Activated T-cell treated with anti-CD3 and anti-CD28 coated beads for 24 hours (primary cell): ENCODE results near the gene CYBRD1.
"Not testable (repeated sequence)": the region's sequence is repeated elsewhere in the genome, so short reads cannot be mapped to it uniquely, and the experiment has no call there.

Source experiments
- DNase-seq: peaks from one replicate; pipeline ENCODE4 v3.0.0-alpha.2; 2020; ENCODE audit warnings: low read depth

Gene CYBRD1

DNA sequence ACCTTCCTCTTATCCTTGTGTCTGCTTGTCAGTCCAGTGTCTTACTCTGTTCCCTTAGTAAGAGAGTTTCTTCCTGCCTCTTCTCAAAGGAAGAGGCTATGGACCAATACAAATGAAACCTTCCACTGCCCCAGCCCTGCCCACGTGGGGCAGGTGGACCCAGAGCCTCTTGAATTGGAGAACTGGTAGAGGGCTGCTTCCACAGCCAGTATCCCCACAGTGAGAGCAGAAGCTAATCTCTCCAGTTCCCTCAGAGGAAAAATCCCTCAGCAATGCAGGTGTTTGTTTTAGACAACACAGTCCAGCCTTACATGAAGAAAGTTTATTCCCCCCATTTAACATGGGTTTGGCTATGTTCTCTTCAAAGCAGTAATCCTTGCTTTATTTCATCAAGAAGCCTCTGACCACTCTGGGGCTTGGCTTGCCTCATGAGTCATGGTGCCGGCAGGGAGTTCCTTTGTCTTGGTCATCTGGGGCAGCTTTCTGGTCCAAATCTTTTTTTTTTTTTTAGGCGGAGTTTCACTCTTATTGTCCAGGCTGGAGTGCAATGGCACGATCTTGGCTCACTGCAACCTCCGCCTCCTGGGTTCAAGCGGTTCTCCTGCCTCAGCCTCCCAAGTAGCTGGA, 6.5 kb upstream of the CYBRD1 start:
- no peak for DNase-seq

DNA sequence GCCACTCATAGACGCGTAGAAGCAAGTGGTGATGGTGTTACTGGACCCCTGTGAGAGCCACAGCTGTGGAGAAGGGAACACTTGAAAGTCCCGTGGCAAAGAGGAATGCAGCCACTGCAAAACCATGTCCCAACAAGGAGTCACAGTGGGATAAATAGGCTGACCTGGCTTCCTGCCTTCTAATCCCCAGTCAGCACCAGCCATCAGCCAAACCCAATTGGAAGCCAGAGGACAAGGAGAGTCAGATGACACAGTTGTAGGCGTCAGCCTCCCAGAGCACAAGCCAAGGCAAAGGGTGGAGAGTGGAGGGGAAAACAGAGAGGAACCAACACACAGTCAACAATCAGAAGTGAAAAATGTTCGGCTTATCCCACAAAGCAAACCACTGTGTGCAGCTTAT, 5.5 kb upstream of the CYBRD1 start:
- DNase-seq = no peak

DNA sequence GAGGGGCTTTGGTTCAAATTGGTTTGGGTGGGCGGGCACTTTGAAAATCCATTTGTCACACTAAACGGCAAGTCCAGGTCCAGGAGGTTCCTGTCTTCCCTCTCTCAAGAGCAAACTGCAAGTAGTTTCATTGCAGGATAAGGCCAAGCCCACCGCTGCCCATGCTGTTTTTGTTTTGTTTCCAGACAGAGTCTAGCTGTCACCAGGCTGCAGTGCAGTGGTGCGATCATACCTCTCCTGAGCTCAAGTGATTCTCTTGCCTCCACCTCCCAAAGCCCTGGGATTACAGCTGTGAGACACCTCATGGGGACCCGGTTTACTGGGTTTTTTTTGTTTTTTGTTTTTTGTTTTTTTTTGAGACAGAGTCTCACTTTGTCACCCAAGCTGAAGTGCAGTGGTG, 1.8 kb upstream of the CYBRD1 start:
- no peak for DNase-seq

- DNase-seq = no peak
Measured at GRCh38 chr2:171521361-171522051, 768 bp upstream of the CYBRD1 start.

- DNase-seq = no peak
Measured at GRCh38 chr2:171522788-171523087, 464 bp downstream of the CYBRD1 start.

DNA sequence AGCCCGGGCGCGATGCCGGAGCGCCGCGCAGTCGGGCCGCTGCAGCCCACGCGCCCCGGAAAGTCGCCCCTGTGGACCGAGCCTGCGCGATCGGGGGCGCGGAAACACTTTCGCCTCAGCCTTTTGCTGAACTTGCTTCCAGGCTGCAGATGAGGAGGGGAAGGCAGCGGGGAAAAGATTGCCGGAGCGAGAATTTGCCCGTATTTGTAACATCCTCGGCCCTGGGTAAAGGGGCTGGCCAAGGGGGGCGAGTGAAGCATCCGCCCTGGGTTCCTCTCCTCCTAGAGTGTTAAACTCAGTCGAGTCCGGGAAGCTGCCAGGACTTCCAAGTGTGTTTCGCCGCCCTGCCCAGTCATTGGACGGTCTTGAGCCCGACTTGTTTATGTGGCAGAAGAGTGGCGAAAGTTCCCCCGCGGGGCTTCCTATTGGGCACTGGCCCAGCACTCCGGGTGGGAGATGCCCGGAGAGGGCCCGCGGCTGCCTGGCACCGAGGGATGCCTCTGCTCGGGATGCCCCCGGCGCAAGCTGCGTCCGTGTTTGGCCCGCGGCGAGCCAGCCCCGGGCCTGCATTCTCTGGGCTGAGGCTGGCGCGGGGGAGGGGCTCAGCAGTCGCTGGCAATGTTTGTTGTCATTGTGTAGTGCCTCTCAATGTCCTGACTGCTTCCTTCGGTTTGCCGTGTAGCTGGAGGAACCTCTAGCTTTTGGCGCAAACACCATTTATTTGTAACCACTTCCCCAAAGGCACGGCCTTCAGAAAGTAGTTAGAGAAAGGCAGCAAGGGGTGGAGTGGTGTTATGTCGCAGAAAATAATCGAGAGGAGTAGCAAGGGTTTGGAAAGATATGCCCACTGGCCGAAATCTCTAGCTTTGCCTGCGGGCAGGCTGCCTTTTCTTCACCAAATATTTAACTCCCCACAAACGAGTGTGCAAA, 1.1 kb downstream of the CYBRD1 start:
- no peak for DNase-seq

DNA sequence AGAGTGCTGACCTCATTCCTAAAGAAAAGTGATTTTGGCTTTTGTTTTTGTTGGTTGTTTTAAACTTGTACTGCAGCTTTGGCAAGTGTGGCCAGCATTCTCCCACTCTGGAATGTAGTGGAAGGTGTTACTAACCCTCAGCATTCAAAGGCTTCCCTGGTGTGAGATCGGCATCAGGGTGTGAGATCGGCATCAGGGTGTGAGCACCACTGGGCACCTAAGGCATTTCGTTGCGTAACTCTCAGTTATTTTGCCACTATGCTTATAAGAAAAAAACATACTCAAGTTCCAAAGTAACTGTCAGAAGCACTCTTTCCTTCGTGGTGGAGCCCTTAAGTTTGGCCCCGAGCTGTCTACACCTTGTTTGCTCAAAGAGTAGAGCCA, 1.7 kb downstream of the CYBRD1 start:
- no peak for DNase-seq

GRCh38 chr2:171529914-171530313, 7.6 kb downstream of the CYBRD1 start:
- no peak for DNase-seq

GRCh38 chr2:171530378-171530777, 8.1 kb downstream of the CYBRD1 start:
- DNase-seq = no peak

- not testable (repeated sequence) for DNase-seq
Measured at GRCh38 chr2:171530859-171531258, 8.6 kb downstream of the CYBRD1 start.

GRCh38 chr2:171531291-171531690, 9.0 kb downstream of the CYBRD1 start:
- no peak for DNase-seq

DNA sequence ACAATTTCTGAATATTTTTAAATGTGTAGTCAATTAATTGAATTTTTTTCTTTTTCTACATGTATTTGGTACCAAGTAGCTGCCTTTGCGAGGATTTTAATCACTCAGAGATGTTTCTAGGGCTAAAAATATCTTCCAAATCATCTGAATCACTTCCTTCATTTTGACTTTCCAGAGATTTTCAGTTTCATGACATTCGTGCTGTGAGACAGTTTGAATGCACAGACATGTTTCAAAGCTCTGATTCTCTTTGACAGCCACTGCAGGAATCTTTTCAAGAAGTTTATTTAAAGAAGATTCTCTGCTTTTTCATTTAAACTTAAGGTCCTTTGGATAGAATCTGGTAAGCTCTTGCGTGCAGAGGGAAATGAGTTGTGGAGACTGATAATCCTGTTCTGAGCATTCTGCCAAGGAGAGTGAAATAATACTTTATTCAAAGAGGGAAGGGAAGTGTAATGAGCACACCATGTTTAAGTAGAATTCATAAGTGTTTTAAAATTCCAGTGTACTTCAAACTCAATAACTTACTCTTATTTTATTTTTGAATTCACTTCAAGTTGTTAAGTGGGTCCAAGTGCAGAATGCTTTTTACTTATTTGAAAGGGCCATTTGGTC, 9.7 kb downstream of the CYBRD1 start:
- DNase-seq = no peak

DNA sequence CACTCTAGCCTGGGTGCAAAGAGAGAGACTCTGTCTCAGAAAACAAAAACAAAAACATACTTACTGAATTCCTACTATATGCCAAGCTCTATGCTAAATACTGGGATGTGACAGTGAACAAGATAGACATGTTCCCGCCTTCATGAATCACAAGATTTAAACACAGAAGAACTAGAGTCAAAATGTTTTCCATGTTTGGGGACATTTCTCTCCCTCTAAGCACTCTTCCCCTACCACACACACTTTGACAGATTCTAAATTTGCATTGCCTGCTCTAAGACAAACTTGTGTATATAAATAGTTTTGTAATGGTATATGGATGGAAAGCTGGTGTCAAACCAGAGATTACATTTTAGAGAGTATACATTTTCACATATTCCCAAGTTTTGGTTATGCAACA, 11.1 kb downstream of the CYBRD1 start:
- no peak for DNase-seq

DNA sequence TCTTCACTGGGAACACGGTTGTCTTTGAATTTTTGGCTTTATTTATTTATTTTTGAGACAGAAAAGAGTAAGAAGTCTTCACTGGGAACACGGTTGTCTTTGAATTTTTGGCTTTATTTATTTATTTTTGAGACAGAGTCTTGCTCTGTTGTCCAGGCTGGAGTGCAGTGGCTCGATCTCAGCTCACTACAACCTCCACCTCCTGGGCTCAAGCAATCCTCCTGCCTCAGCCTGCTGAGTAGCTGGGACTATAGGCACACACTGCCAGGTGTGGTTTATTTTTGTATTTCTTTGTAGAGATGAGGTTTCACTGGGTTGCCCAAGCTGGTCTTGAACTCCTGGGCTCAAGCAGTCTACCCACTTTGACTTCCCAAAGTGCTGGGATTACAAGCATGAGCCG, 13.3 kb downstream of the CYBRD1 start:
- DNase-seq = not testable (repeated sequence)

GRCh38 chr2:171540437-171540836, 18.2 kb downstream of the CYBRD1 start:
- DNase-seq = no peak

DNA sequence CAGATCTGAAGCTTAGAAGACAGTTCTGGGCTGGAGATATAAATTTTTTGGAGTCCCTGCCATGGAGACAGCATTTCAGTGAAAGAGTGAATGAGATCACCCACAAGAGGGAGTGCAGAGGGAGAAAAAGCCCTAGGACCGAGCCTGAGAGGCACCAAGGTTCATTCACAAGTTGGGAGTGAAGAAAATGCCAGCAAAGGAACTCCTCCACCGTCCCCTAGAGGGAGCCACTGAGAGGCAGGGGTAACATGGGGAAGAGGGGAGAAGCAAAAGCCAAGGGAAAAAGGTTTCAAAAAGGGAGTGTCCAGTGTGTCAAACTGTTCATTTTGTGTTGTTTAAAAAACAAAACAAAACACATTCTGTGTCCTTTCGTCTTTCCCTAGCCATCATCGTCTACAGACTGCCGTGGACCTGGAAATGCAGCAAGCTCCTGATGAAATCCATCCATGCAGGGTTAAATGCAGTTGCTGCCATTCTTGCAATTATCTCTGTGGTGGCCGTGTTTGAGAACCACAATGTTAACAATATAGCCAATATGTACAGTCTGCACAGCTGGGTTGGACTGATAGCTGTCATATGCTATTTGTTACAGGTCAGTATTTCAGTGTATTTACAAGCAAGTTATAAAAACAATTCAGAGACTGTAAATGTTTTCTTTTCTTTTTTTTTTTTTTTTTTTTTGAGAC, 19.1 kb downstream of the CYBRD1 start:
- DNase-seq = no peak

DNA sequence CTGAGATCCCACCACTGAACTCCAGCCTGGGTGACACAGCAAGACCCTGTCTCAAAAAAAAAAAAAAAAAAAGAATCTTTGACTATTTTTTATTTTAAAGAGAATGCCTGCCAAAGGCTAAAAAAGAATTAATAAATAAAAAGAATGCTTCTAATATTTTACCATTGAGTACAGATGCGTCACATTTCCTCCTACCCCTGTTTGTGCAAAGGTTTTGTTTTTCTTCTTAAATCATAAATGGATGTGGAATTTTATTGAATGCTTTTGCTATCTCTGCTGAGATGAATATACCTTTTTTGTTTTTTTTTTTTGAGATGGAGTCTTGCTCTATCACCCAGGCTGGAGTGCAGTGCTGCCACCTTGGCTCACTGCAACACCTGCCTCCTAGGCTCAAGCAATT, 22.8 kb downstream of the CYBRD1 start:
- DNase-seq = no peak

DNA sequence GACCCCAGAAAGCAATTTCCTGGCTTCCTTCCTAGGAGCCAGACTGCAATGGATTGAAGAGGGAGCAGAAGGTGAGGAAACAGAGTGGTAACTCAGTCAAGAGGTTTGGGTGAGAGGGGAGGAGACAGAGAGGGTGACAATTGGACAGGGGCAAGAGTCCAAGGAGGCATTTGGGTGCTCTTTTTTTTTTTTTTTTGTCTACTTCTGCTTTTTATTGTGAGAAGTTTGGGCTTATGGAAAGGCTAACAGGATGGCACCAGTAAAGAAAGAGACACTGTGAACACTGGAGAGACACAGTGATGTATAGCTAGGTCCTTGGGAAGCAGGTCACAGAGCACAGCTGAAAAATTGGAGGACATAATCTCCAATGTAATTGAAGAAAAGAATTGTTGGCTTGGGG, 25.0 kb downstream of the CYBRD1 start:
- no peak for DNase-seq

- no peak for DNase-seq
Measured at GRCh38 chr2:171547720-171548119, 25.4 kb downstream of the CYBRD1 start.

DNA sequence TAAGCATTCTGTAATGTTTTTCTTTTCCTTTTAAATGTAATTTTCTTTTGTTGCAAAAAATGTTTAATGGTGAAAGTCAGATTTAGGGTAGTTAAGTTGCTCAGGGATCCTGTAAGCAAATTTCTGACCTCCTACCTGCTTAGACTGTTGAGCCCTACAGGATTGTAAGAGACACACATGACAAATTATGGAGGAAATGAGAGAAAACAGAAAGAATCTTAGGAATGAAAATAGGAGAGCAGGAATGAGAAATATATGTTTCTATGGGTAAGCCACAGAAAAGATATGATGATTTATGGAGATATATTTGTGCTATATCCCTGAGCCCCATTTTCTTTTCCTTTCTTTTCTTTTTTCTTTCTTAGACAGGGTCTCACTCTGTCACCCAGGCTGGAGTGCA, 28.3 kb downstream of the CYBRD1 start:
- DNase-seq = no peak

GRCh38 chr2:171551836-171552235, 29.6 kb downstream of the CYBRD1 start:
- no peak for DNase-seq

GRCh38 chr2:171553236-171553635, 31.0 kb downstream of the CYBRD1 start:
- DNase-seq = no peak
